ENCODE results near the gene ARL4A.
"Not testable (repeated sequence)": the region's sequence is repeated elsewhere in the genome, so short reads cannot be mapped to it uniquely, and the experiment has no call there.

The ARL4A gene

GRCh38 chr7:12661581-12661980 lies 25.9 kb upstream of the ARL4A start:
- H3K4me3 ChIP-seq (ENCODE audit: low read depth, low read length), result no peak overlapping the region
- no peak for DNase-seq (ENCODE audit: low read depth, low spot score)
- no peak for TF ChIP-seq CTCF (IDR thresholded peaks at IDR 0.05; ENCODE audit: insufficient read depth, low read length, missing control alignments)
- POLR2A ChIA-PET, result no interaction called here
- CTCF ChIA-PET, result interaction anchor here (0.8 to 1.0 kb wide), 2 partner anchors 8 to 25 kb away, joined by 3 read pairs; partner anchors contain the start of gene ARL4A

GRCh38 chr7:12670000-12670729 lies 17.3 kb upstream of the ARL4A start:
- POLR2A ChIA-PET, result no interaction called here
- CTCF ChIA-PET, result interaction anchor here (0.8 to 1.0 kb wide), 3 partner anchors 9 to 17 kb away, joined by 3 read pairs; no protein-coding TSS in a partner anchor
- no peak overlapping the region for H3K4me3 ChIP-seq (ENCODE audit: low read depth, low read length)
- no peak for TF ChIP-seq CTCF (IDR thresholded peaks at IDR 0.05; ENCODE audit: insufficient read depth, low read length, missing control alignments)
- no peak for DNase-seq (ENCODE audit: low read depth, low spot score)

- no peak for DNase-seq (ENCODE audit: low read depth, low spot score)
- POLR2A ChIA-PET, result no interaction called here
- CTCF ChIA-PET, result interaction anchor here (1.0 kb wide), 2 partner anchors 14 to 32 kb away, joined by 3 read pairs; no protein-coding TSS in a partner anchor
- H3K4me3 ChIP-seq (ENCODE audit: low read depth, low read length), result no peak overlapping the region
- TF ChIP-seq CTCF (IDR thresholded peaks at IDR 0.05; ENCODE audit: insufficient read depth, low read length, missing control alignments), result no peak
Measured at GRCh38 chr7:12670743-12671520, 16.5 kb upstream of the ARL4A start.

GRCh38 chr7:12673436-12673835 lies 14.0 kb upstream of the ARL4A start:
- POLR2A ChIA-PET, result not testable (repeated sequence)

GRCh38 chr7:12674053-12674452 lies 13.4 kb upstream of the ARL4A start:
- no peak for DNase-seq (ENCODE audit: low read depth, low spot score)
- TF ChIP-seq CTCF (IDR thresholded peaks at IDR 0.05; ENCODE audit: insufficient read depth, low read length, missing control alignments), result no peak
- ChIA-PET POLR2A (no interaction called here), CTCF (interaction anchor here (2.4 kb wide), 1 partner anchor 10 kb away, joined by 13 read pairs; no protein-coding TSS in a partner anchor)
- no peak overlapping the region for H3K4me3 ChIP-seq (ENCODE audit: low read depth, low read length)

More at GRCh38 chr7:12673436-12673835, 14.0 kb upstream of the ARL4A start:
- DNase-seq (ENCODE audit: low read depth, low spot score); H3K4me3 ChIP-seq (ENCODE audit: low read depth, low read length): not testable (repeated sequence)
- CTCF ChIA-PET, result interaction anchor here (2.4 kb wide), 1 partner anchor 11 kb away, joined by 13 read pairs; no protein-coding TSS in a partner anchor

- no peak for DNase-seq (ENCODE audit: low read depth, low spot score)
- ChIA-PET POLR2A (no interaction called here), CTCF (interaction anchor here (0.5 to 2.4 kb wide), 3 partner anchors 9 to 12 kb away, joined by 3 to 13 read pairs (median 6); no protein-coding TSS in a partner anchor)
- TF ChIP-seq CTCF (IDR thresholded peaks at IDR 0.05; ENCODE audit: insufficient read depth, low read length, missing control alignments), result no peak
- no peak overlapping the region for H3K4me3 ChIP-seq (ENCODE audit: low read depth, low read length)
Measured at GRCh38 chr7:12674861-12675260, 12.6 kb upstream of the ARL4A start.
